Motor neuron (in vitro differentiated cells): ENCODE measurements around the gene TLCD3A. TPM values are rescaled to one million over a fixed set of nuclear protein-coding genes. Genes with fewer than 3 reads are reported as not detected.
"Not testable (repeated sequence)": the region's sequence is repeated elsewhere in the genome, so short reads cannot be mapped to it uniquely, and the experiment has no call there.

ENCODE experiments used
- ATAC-seq, 8 experiments: fragments of 200-7000 bp; cut with Tn5 transposase; replicated peaks in 6 of 8; 2 replicates each; pipeline ENCODE4 v1.8.0; 2021; ENCODE audit warnings: mild to moderate bottlenecking in 8 of 8, moderate library complexity in 8 of 8
- H3K27ac ChIP-seq, 2 donors: fragments of 250-450 bp; sonication (Bioruptor Pico); 2 replicates each; pipeline ENCODE4 v1.9.0; 2021; ENCODE audit warnings: antibody characterized with exemption in 2 of 2, mild to moderate bottlenecking in 2 of 2, moderate library complexity in 1 of 2
- H3K4me1 ChIP-seq, 2 donors: fragments of 250-450 bp; sonication (Bioruptor Pico); replicated peaks in 1 of 2; 2 replicates each; pipeline ENCODE4 v1.6.1; 2021; ENCODE audit warnings: antibody characterized with exemption in 2 of 2, mild to moderate bottlenecking in 2 of 2, moderate library complexity in 1 of 2
- H3K4me3 ChIP-seq, 5 donors: fragments of 250-450 bp; sonication (Bioruptor Pico); 2 replicates each; pipeline ENCODE4 v1.9.0; 2021; ENCODE audit warnings: antibody characterized with exemption in 5 of 5, mild to moderate bottlenecking in 5 of 5, moderate library complexity in 4 of 5
- WGBS, 10 experiments: fragments of 450-650 bp; shearing (Covaris generic); methylation state at CpG; one replicate each; pipeline ENCODE4 v1.0.0; 2022; 5-methylcytosine and 5-hydroxymethylcytosine counted together
- in situ Hi-C, 9 experiments: fragments of 400-800 bp; cut with MboI; loops; one replicate each; pipeline ENCODE4 v1.15.0; 2021; ENCODE audit warnings: low sequenced_read_pairs in 9 of 9, low pct_unique_long_range_greater_than_20kb in 2 of 9; ENCODE audit not compliant: unreplicated experiment in 9 of 9
- total RNA-seq, 8 experiments: library from RNA; unstranded; fragments of 300-600 nt; gene quantifications; 2 replicates each; pipeline versions ENCODE4 v1.2.3 to v1.2.4, GENCODE V29; 2022

TLCD3A gene
- total RNA-seq, 8 experiments from 2014 or later: 7.6 to 22.7 (median 11.5) TPM

GRCh38 chr17:756010-756567 is 23.7 kb downstream of the TLCD3A start:
- H3K4me1 ChIP-seq, H3K27ac ChIP-seq, ATAC-seq, H3K4me3 ChIP-seq, in situ Hi-C loops: not testable (repeated sequence)
- 71 to 90% (median 77%) methylated on average over 2 to 12 of the region's 15 CpGs; no CpG with 5 or more reads in 1 of the 10 experiments for WGBS, 10 experiments

GRCh38 chr17:759964-760363 is 27.6 kb downstream of the TLCD3A start:
- Histone ChIP-seq H3K27ac (no peak overlapping the region), H3K4me3 (no peak overlapping the region), H3K4me1 (no peaks in the 10 kb centered on the region)
- WGBS, 10 experiments: 39 to 100% (median 91%) methylated on average over 2 to 5 of the region's 5 CpGs; no CpG with 5 or more reads in 1 of the 10 experiments
- in situ Hi-C loops: no loop called here
- ATAC-seq: no peak

- WGBS, 10 experiments: 77 to 100% (median 92%) methylated on average over 1 to 9 of the region's 9 CpGs; no CpG with 5 or more reads in 1 of the 10 experiments
- no peak overlapping the region for H3K4me3 ChIP-seq
- ATAC-seq: no peak
- no peaks in the 10 kb centered on the region for H3K4me1 ChIP-seq
- no peak overlapping the region for H3K27ac ChIP-seq
- in situ Hi-C loops: no loop called here
Measured at GRCh38 chr17:760371-760770, 28.0 kb downstream of the TLCD3A start.

- WGBS, 10 experiments: 60 to 100% (median 86%) methylated on average over 2 to 3 of the region's 3 CpGs; no CpG with 5 or more reads in 2 of the 10 experiments
- ATAC-seq: no peak
- Histone ChIP-seq H3K27ac (no peak overlapping the region), H3K4me1 (no peaks in the 10 kb centered on the region), H3K4me3 (no peak overlapping the region)
- in situ Hi-C loops: no loop called here
Measured at GRCh38 chr17:767076-767475, 34.7 kb downstream of the TLCD3A start.

GRCh38 chr17:773016-773415 is 40.6 kb downstream of the TLCD3A start:
- Histone ChIP-seq H3K27ac (no peak overlapping the region), H3K4me1 (peaks cover 0 to 8% of the 10 kb centered on the region in 2 donors), H3K4me3 (no peak overlapping the region)
- peak in 3 of 8 experiments; percentile 3 to 18 (median 11) for ATAC-seq
- 60 to 96% (median 82%) methylated on average over 3 to 5 of the region's 5 CpGs; no CpG with 5 or more reads in 1 of the 10 experiments for WGBS, 10 experiments
- in situ Hi-C loops: no loop called here

GRCh38 chr17:773467-774312 is 41.3 kb downstream of the TLCD3A start:
- in situ Hi-C loops: no loop called here
- peak in 4 of 8 experiments; percentile 21 to 77 (median 50) for ATAC-seq
- Histone ChIP-seq H3K4me3 (no peak overlapping the region), H3K27ac (peak overlapping the region in 1 of 2 donors; percentile 25), H3K4me1 (peaks cover 0 to 8% of the 10 kb centered on the region in 2 donors)
- 20 to 95% (median 39%) methylated on average over 1 to 13 of the region's 14 CpGs for WGBS, 10 experiments

GRCh38 chr17:774313-774584 is 41.9 kb downstream of the TLCD3A start:
- Histone ChIP-seq H3K27ac (peak overlapping the region in 1 of 2 donors; percentile 25), H3K4me3 (no peak overlapping the region), H3K4me1 (peaks cover 0 to 8% of the 10 kb centered on the region in 2 donors)
- 69 to 100% (median 93%) methylated on average over 1 to 5 of the region's 5 CpGs; no CpG with 5 or more reads in 3 of the 10 experiments for WGBS, 10 experiments
- in situ Hi-C loops: no loop called here
- no peak for ATAC-seq

GRCh38 chr17:778096-778495 is 45.7 kb downstream of the TLCD3A start:
- Histone ChIP-seq H3K4me1 (peaks cover 8 to 12% of the 10 kb centered on the region in 2 donors), H3K27ac (no peak overlapping the region), H3K4me3 (no peak overlapping the region)
- in situ Hi-C loops: loop anchor here in 1 of 9 experiments (25.0 kb wide), 1 partner anchor 209 kb away; the partner anchor contains the start of genes NXN and TIMM22
- 40 to 98% (median 80%) methylated on average over 1 to 11 of the region's 11 CpGs; no CpG with 5 or more reads in 3 of the 10 experiments for WGBS, 10 experiments
- no peak for ATAC-seq

- in situ Hi-C loops: loop anchor here in 1 of 9 experiments (25.0 kb wide), 1 partner anchor 205 kb away; the partner anchor contains the start of genes NXN and TIMM22
- peaks cover 12 to 19% of the 10 kb centered on the region in 2 donors for H3K4me1 ChIP-seq
- ATAC-seq: peak; percentile 94 to 98 (median 97)
- 0 to 2% (median 0%) methylated on average over 2 to 29 of the region's 87 CpGs; no CpG with 5 or more reads in 2 of the 10 experiments for WGBS, 10 experiments
- H3K27ac ChIP-seq: peak within 1 kb of the TSS; percentile 84 to 89
- H3K4me3 ChIP-seq: peak within 1 kb of the TSS; percentile 71 to 94 (median 82)
Measured at GRCh38 chr17:781805-782731, 49.7 kb downstream of the TLCD3A start, which contains the start of the genes GLOD4 and MRM3. Gene GLOD4, minus strand, starts transcription at chr17:782280. Its CDS starts 25 bp downstream, at chr17:782255. Gene MRM3, plus strand, starts transcription at chr17:782353. Its CDS starts 26 bp downstream, at chr17:782379.

GRCh38 chr17:784143-784542 is 51.7 kb downstream of the TLCD3A start:
- 17 to 73% (median 67%) methylated on average over 1 to 3 of the region's 3 CpGs; no CpG with 5 or more reads in 5 of the 10 experiments for WGBS, 10 experiments
- H3K4me1 ChIP-seq: peaks cover 12 to 19% of the 10 kb centered on the region in 2 donors
- H3K4me3 ChIP-seq: no peak overlapping the region
- H3K27ac ChIP-seq: no peak overlapping the region
- in situ Hi-C loops: loop anchor here in 1 of 9 experiments (25.0 kb wide), 1 partner anchor 203 kb away; the partner anchor contains the start of genes NXN and TIMM22
- ATAC-seq: no peak

GRCh38 chr17:785901-786300 is 53.5 kb downstream of the TLCD3A start:
- not testable (repeated sequence) for ATAC-seq, H3K4me3 ChIP-seq, H3K27ac ChIP-seq
- WGBS, 10 experiments: 71 to 100% (median 98%) methylated on average over 1 to 7 of the region's 7 CpGs; no CpG with 5 or more reads in 1 of the 10 experiments
- H3K4me1 ChIP-seq: peaks cover 12 to 18% of the 10 kb centered on the region in 2 donors
- in situ Hi-C loops: loop anchor here in 1 of 9 experiments (25.0 kb wide), 1 partner anchor 201 kb away; the partner anchor contains the start of genes NXN and TIMM22

- Histone ChIP-seq H3K27ac (no peak overlapping the region), H3K4me3 (no peak overlapping the region), H3K4me1 (peaks cover 7 to 14% of the 10 kb centered on the region in 2 donors)
- in situ Hi-C loops: loop anchor here in 1 of 9 experiments (25.0 kb wide), 1 partner anchor 200 kb away; the partner anchor contains the start of genes NXN and TIMM22
- ATAC-seq: no peak
- 75 to 100% (median 100%) methylated on average over 1 to 12 of the region's 12 CpGs; no CpG with 5 or more reads in 1 of the 10 experiments for WGBS, 10 experiments
Measured at GRCh38 chr17:787641-788221, 55.3 kb downstream of the TLCD3A start.
